ENCODE data around the gene RNASE2. TPM values are rescaled to one million over a fixed set of nuclear protein-coding genes. Genes with fewer than 3 reads are reported as not detected.
A peak's percentile ranks its signal among the peaks of the same experiment; 100 is the strongest.
"Not testable (repeated sequence)": the region's sequence is repeated elsewhere in the genome, so short reads cannot be mapped to it uniquely, and the experiment has no call there.

The RNASE2 gene
- total RNA-seq, 1 donor from 2014 or later = not detected

- TF ChIP-seq CTCF (conservative IDR thresholded peaks at IDR 0.05; ENCODE audit: low read depth, low read length) = no peak
- H3K4me3 ChIP-seq (ENCODE audit: low read depth, low read length) = no peak overlapping the region
- DNase-seq (ENCODE audit: low read depth) = no peak
Measured at GRCh38 chr14:20956376-20956976, 1.2 kb downstream of the RNASE2 start.

- H3K4me3 ChIP-seq (ENCODE audit: low read depth, low read length); DNase-seq (ENCODE audit: low read depth): not testable (repeated sequence)
Measured at GRCh38 chr14:20958946-20959345, 3.7 kb downstream of the RNASE2 start.

- no peak overlapping the region for H3K4me3 ChIP-seq (ENCODE audit: low read depth, low read length)
- no peak for TF ChIP-seq CTCF (conservative IDR thresholded peaks at IDR 0.05; ENCODE audit: low read depth, low read length)
- DNase-seq (ENCODE audit: low read depth) = no peak
Measured at GRCh38 chr14:20969336-20969735, 14.0 kb downstream of the RNASE2 start.

GRCh38 chr14:20970647-20970982 is 15.3 kb downstream of the RNASE2 start:
- no peak for TF ChIP-seq CTCF (conservative IDR thresholded peaks at IDR 0.05; ENCODE audit: low read depth, low read length)
- DNase-seq (ENCODE audit: low read depth) = no peak
- H3K4me3 ChIP-seq (ENCODE audit: low read depth, low read length) = peak overlapping the region; percentile 72

GRCh38 chr14:20970983-20971704 is 15.9 kb downstream of the RNASE2 start:
- no peak for DNase-seq (ENCODE audit: low read depth)
- TF ChIP-seq CTCF (conservative IDR thresholded peaks at IDR 0.05; ENCODE audit: low read depth, low read length) = peak; percentile 97
- H3K4me3 ChIP-seq (ENCODE audit: low read depth, low read length) = peak overlapping the region; percentile 72

GRCh38 chr14:20971705-20972021 is 16.4 kb downstream of the RNASE2 start:
- TF ChIP-seq CTCF (conservative IDR thresholded peaks at IDR 0.05; ENCODE audit: low read depth, low read length) = no peak
- peak overlapping the region; percentile 72 for H3K4me3 ChIP-seq (ENCODE audit: low read depth, low read length)

GRCh38 chr14:20973501-20973900 is 18.2 kb downstream of the RNASE2 start:
- H3K4me3 ChIP-seq (ENCODE audit: low read depth, low read length) = no peak overlapping the region
- TF ChIP-seq CTCF (conservative IDR thresholded peaks at IDR 0.05; ENCODE audit: low read depth, low read length) = no peak
- DNase-seq (ENCODE audit: low read depth) = no peak

More at GRCh38 chr14:20971705-20972021, 16.4 kb downstream of the RNASE2 start:
- no peak for DNase-seq (ENCODE audit: low read depth)

Measured in epithelial cell of proximal tubule (primary cell).